ENCODE measurements around the gene DCLK2. TPM values are rescaled to one million over a fixed set of nuclear protein-coding genes. Genes with fewer than 3 reads are reported as not detected.
A peak's percentile ranks its signal among the peaks of the same experiment; 100 is the strongest.

The DCLK2 gene
- total and polyA plus RNA-seq, 2 of the 4 experiments (the other 2 are of a cell fraction): 11.3 to 15.5 TPM

DNA sequence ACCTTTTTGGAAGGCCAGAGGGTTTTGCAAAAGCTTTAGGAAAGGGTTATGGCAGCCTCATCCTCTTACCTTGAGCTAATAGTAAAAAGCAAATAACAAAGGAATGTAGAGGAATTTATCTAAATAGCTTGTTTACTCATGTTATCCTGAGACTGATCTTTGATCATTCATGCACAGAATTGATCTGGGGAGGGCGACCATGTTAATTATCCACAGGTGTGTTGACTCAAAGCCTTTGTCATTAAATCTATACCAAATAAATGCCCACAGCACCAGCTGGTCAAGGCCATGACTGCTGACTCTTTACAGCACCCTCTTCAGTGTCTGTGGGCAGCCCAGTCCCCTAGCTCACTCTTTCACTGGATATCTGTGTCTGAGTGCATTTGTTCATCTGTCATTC, 22.8 kb upstream of the DCLK2 start:
- ChIA-PET CTCF (no interaction called here), POLR2A (ENCODE audit: unreplicated experiment) (no interaction called here)
- Histone ChIP-seq H2BK20ac (ENCODE audit: low read depth, low read length) (0 out of 2 replicates have a peak overlapping the region, but pooled peaks have one; percentile 14), H3K9me3 (ENCODE audit: control insufficient read depth, insufficient read depth, low read length) (no peaks in the 10 kb centered on the region), H3K14ac (replicated peaks; ENCODE audit: low read depth, low read length) (no peak overlapping the region), H3K27ac (ENCODE audit: insufficient read depth, low read length) (no peak overlapping the region), H2BK120ac (ENCODE audit: low read depth, low read length) (no peak overlapping the region), H3K27me3 (ENCODE audit: control insufficient read depth, insufficient read depth, low read length) (no peaks in the 10 kb centered on the region), H2AK5ac (ENCODE audit: low read depth, low read length) (no peak overlapping the region), H3K9ac (ENCODE audit: low read depth, low read length) (no peak overlapping the region), H4K8ac (ENCODE audit: low read depth in 2 of 2, low read length in 2 of 2) (no peak overlapping the region), H3K18ac (ENCODE audit: low read depth, low read length) (no peak overlapping the region), H2BK5ac (ENCODE audit: low read depth, low read length, poor library complexity, severe bottlenecking) (no peak overlapping the region), H3K79me1 (ENCODE audit: low read depth in 1 of 2, low read length in 2 of 2) (no peaks in the 10 kb centered on the region), H3K36me3 (ENCODE audit: control insufficient read depth, insufficient read depth, low read length) (no peaks in the 10 kb centered on the region), H3K23ac (ENCODE audit: low read depth, low read length) (no peak overlapping the region), H3K4me2 (ENCODE audit: low read depth, low read length) (no peak overlapping the region), H2AK9ac (replicated peaks; ENCODE audit: low read depth, low read length, poor library complexity) (no peak overlapping the region), H4K5ac (ENCODE audit: low read depth, low read length) (no peak overlapping the region), H3K4ac (ENCODE audit: low read depth, low read length) (no peak overlapping the region), H3K4me3 (ENCODE audit: insufficient read depth, low read depth, low read length) (no peak overlapping the region), H3K4me1 (ENCODE audit: control insufficient read depth, insufficient read depth, low read length) (no peaks in the 10 kb centered on the region; the same call in 1 of the 2 replicates), H2BK15ac (ENCODE audit: low read depth, low read length) (no peak overlapping the region), H3K56ac (ENCODE audit: extremely low read depth, insufficient read depth, low read length) (no peak overlapping the region), H3K9me1 (ENCODE audit: insufficient read depth, low read length) (no peaks in the 10 kb centered on the region), H2AFZ (replicated peaks; ENCODE audit: low read length, poor library complexity) (no peak overlapping the region), H4K20me1 (ENCODE audit: insufficient read depth, low read length) (no peaks in the 10 kb centered on the region), H4K91ac (ENCODE audit: insufficient read depth, low read depth, low read length) (no peak overlapping the region)
- dilution Hi-C loops (cut with HindIII; ENCODE audit: low sequenced_read_pairs, unreplicated experiment): no loop called here
- ATAC-seq (ENCODE audit: low read depth) (no peak), DNase-seq (no peak)
- intact Hi-C loops (cut with micrococcal nuclease): no loop called here
- no TSS peak for BruUV-seq (replicated peaks)
- no peak for TF ChIP-seq SMC3 (IDR thresholded peaks at IDR 0.05; ENCODE audit: low read depth, low read length)
- TF ChIP-seq, protein P1, sequence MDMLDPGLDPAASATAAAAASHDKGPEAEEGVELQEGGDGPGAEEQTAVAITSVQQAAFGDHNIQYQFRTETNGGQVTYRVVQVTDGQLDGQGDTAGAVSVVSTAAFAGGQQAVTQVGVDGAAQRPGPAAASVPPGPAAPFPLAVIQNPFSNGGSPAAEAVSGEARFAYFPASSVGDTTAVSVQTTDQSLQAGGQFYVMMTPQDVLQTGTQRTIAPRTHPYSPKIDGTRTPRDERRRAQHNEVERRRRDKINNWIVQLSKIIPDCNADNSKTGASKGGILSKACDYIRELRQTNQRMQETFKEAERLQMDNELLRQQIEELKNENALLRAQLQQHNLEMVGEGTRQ (IDR thresholded peaks at IDR 0.05; ENCODE audit: low read depth, low read length): no peak
- no CpG with 5 or more reads among the region's 1 CpG for WGBS, 2 experiments (ENCODE audit: extremely low coverage in 2 of 2, insufficient read length in 1 of 2)
- in situ Hi-C loops (cut with MboI; ENCODE audit: low sequenced_read_pairs): no loop called here

All from IMR-90 (cell line).